ENCODE results near the gene CPE.

DNA sequence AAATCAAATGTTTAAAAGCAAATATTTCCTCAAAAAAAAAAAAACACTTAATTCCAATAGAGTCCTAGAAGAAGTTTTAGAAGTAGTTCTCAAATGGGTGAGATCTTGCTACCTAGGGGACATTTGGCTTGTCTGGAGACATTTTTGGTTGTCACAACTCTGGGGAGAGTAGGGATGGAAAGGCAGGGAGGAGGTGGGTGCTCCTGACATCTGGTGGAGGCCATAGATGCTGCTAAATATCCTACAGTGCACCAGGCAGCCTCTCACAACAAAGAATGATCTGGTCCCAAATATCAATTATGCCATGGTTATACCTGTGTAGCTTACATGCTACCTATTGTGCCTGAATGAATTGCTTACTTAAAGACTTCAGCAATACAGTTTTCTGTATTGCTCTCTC lies 46.8 kb downstream of the CPE start:
- TF ChIP-seq, protein P1, sequence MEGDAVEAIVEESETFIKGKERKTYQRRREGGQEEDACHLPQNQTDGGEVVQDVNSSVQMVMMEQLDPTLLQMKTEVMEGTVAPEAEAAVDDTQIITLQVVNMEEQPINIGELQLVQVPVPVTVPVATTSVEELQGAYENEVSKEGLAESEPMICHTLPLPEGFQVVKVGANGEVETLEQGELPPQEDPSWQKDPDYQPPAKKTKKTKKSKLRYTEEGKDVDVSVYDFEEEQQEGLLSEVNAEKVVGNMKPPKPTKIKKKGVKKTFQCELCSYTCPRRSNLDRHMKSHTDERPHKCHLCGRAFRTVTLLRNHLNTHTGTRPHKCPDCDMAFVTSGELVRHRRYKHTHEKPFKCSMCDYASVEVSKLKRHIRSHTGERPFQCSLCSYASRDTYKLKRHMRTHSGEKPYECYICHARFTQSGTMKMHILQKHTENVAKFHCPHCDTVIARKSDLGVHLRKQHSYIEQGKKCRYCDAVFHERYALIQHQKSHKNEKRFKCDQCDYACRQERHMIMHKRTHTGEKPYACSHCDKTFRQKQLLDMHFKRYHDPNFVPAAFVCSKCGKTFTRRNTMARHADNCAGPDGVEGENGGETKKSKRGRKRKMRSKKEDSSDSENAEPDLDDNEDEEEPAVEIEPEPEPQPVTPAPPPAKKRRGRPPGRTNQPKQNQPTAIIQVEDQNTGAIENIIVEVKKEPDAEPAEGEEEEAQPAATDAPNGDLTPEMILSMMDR (IDR thresholded peaks at IDR 0.05; ENCODE audit: extremely low read depth in 1 of 2, insufficient read depth in 1 of 2, low read depth in 1 of 2, low read length in 2 of 2) = no peak
- TF ChIP-seq POLR2A (IDR thresholded peaks at IDR 0.05; ENCODE audit: low read depth, low read length) (no peak), JUN (IDR thresholded peaks at IDR 0.05; ENCODE audit: borderline replicate concordance, insufficient read depth, insufficient read length, low read depth) (no peak), MYC (IDR thresholded peaks at IDR 0.05; ENCODE audit: low read depth, low read length) (no peak), EZH2 (IDR thresholded peaks at IDR 0.05; ENCODE audit: borderline replicate concordance, low read depth, low read length, severe bottlenecking) (no peak), POLR2AphosphoS5 (IDR thresholded peaks at IDR 0.05; ENCODE audit: insufficient read depth, low read depth, low read length) (no peak), FOS (IDR thresholded peaks at IDR 0.05; ENCODE audit: borderline replicate concordance, insufficient read depth, low read length) (no peak)
- TF ChIP-seq, protein P2, sequence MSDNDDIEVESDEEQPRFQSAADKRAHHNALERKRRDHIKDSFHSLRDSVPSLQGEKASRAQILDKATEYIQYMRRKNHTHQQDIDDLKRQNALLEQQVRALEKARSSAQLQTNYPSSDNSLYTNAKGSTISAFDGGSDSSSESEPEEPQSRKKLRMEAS (IDR thresholded peaks at IDR 0.05; ENCODE audit: insufficient read depth, insufficient read length) = no peak

Data from endothelial cell of umbilical vein (primary cell).